ENCODE data around the gene CHTF8.

CHTF8 gene

GRCh38 chr16:69106491-69107315 is 25.7 kb downstream of the CHTF8 start:
- DNase-seq (ENCODE audit: low read depth): no peak
- H3K4me3 ChIP-seq (ENCODE audit: low read length): peak overlapping the region; percentile 52

GRCh38 chr16:69105501-69106361 is 26.7 kb downstream of the CHTF8 start, which contains the start of gene HAS3:
TSS of gene HAS3 (plus strand) at chr16:69105653. CDS start at chr16:69109396, 3,743 bp downstream.
- peak; percentile 55 for TF ChIP-seq CTCF (conservative IDR thresholded peaks at IDR 0.05; ENCODE audit: low read depth, low read length)
- H3K4me3 ChIP-seq (ENCODE audit: low read length): peak within 1 kb of the TSS; percentile 56
- peak; percentile 43 for DNase-seq (ENCODE audit: low read depth)

More at GRCh38 chr16:69106491-69107315, 25.7 kb downstream of the CHTF8 start:
- no peak for TF ChIP-seq CTCF (conservative IDR thresholded peaks at IDR 0.05; ENCODE audit: low read depth, low read length)

- no peak overlapping the region for H3K4me3 ChIP-seq (ENCODE audit: low read length)
- no peak for TF ChIP-seq CTCF (conservative IDR thresholded peaks at IDR 0.05; ENCODE audit: low read depth, low read length)
- DNase-seq (ENCODE audit: low read depth): no peak
Observed at GRCh38 chr16:69100071-69100691, 32.2 kb downstream of the CHTF8 start.

GRCh38 chr16:69095193-69095592 is 37.2 kb downstream of the CHTF8 start:
- no peak overlapping the region for H3K4me3 ChIP-seq (ENCODE audit: low read length)
- TF ChIP-seq CTCF (conservative IDR thresholded peaks at IDR 0.05; ENCODE audit: low read depth, low read length): no peak
- no peak for DNase-seq (ENCODE audit: low read depth)

GRCh38 chr16:69094501-69094900 is 37.9 kb downstream of the CHTF8 start:
- no peak for TF ChIP-seq CTCF (conservative IDR thresholded peaks at IDR 0.05; ENCODE audit: low read depth, low read length)
- H3K4me3 ChIP-seq (ENCODE audit: low read length): no peak overlapping the region
- DNase-seq (ENCODE audit: low read depth): no peak

GRCh38 chr16:69093974-69094373 is 38.4 kb downstream of the CHTF8 start:
- DNase-seq (ENCODE audit: low read depth): no peak
- no peak for TF ChIP-seq CTCF (conservative IDR thresholded peaks at IDR 0.05; ENCODE audit: low read depth, low read length)
- no peak overlapping the region for H3K4me3 ChIP-seq (ENCODE audit: low read length)
